ENCODE data around the gene KLRF1.

DNA sequence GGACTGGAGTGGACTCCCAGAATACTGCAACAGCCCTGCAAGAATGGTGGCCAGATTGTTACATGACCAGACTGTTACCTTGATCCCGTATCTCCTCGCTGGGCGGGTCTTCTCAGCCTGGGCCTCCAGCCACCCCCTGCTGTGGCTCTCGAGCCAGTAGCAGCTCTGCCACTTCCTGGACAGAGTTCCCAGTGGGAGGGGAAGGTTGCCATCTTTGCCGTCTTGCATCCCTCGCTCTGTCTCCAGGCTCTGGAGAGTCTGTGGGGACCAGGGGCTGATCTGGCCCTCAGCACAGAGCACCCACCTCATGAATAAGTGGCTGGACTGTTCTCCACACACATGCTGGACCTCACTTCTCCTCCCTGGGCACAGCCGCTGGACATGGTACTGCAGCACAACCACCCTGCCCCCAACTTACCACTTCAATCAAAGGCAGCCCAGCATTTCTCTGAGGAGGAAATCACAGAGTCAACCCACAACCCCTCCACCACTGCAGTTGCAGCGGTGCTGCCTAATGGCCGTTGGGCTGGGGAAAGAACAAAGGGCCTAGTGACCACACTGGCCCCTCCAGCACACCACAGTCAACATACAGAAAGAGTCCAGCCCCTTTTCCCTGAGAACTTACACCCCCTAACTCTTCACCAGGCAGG, 6.9 kb upstream of the KLRF1 start:
- TF ChIP-seq SP1 (IDR thresholded peaks at IDR 0.05; ENCODE audit: low read depth) (no peak), SRF (IDR thresholded peaks at IDR 0.05; ENCODE audit: low read depth) (no peak), JUND (IDR thresholded peaks at IDR 0.05) (no peak), POLR2A (IDR thresholded peaks at IDR 0.05; ENCODE audit: borderline replicate concordance, extremely low read depth, insufficient read depth, insufficient read length) (no peak), SIN3A (IDR thresholded peaks at IDR 0.05; ENCODE audit: low read depth) (no peak)
- TF ChIP-seq, protein P1, sequence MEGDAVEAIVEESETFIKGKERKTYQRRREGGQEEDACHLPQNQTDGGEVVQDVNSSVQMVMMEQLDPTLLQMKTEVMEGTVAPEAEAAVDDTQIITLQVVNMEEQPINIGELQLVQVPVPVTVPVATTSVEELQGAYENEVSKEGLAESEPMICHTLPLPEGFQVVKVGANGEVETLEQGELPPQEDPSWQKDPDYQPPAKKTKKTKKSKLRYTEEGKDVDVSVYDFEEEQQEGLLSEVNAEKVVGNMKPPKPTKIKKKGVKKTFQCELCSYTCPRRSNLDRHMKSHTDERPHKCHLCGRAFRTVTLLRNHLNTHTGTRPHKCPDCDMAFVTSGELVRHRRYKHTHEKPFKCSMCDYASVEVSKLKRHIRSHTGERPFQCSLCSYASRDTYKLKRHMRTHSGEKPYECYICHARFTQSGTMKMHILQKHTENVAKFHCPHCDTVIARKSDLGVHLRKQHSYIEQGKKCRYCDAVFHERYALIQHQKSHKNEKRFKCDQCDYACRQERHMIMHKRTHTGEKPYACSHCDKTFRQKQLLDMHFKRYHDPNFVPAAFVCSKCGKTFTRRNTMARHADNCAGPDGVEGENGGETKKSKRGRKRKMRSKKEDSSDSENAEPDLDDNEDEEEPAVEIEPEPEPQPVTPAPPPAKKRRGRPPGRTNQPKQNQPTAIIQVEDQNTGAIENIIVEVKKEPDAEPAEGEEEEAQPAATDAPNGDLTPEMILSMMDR (IDR thresholded peaks at IDR 0.05 in 2 of 3, conservative IDR thresholded peaks at IDR 0.05 in 1 of 3; ENCODE audit: borderline replicate concordance in 1 of 3, insufficient read depth in 1 of 3, low read depth in 2 of 3, low read length in 2 of 3) = no peak
